Measurements from ENCODE around the gene STXBP4. TPM values are rescaled to one million over a fixed set of nuclear protein-coding genes. Genes with fewer than 3 reads are reported as not detected.

The STXBP4 gene
- total RNA-seq, 1 experiment from 2014 or later = 16.5 TPM

DNA sequence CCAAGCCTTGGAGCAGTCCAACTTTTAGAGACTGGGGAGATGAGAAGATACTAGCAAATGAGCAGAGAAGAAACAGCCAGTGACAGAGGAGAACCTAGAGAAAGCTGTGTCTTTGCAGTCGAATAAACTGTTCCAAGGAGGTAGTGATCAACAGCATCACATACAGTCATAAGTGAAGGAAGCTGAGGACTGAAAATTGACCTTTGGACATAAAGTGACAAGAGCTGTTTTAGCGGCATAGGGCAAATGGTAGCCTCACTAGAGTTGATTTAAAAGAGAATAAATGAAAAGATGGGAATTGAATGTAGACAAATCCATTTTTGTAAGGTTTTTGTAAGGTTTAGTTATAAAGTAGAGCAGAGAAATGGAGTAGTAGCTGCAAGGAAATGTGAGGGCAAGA lies 165.0 kb downstream of the STXBP4 start:
- H2BK5ac ChIP-seq (ENCODE audit: insufficient read length, low read length) = no peak overlapping the region
- TF ChIP-seq, protein P1, sequence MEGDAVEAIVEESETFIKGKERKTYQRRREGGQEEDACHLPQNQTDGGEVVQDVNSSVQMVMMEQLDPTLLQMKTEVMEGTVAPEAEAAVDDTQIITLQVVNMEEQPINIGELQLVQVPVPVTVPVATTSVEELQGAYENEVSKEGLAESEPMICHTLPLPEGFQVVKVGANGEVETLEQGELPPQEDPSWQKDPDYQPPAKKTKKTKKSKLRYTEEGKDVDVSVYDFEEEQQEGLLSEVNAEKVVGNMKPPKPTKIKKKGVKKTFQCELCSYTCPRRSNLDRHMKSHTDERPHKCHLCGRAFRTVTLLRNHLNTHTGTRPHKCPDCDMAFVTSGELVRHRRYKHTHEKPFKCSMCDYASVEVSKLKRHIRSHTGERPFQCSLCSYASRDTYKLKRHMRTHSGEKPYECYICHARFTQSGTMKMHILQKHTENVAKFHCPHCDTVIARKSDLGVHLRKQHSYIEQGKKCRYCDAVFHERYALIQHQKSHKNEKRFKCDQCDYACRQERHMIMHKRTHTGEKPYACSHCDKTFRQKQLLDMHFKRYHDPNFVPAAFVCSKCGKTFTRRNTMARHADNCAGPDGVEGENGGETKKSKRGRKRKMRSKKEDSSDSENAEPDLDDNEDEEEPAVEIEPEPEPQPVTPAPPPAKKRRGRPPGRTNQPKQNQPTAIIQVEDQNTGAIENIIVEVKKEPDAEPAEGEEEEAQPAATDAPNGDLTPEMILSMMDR (conservative IDR thresholded peaks at IDR 0.05) = no peak
- no peak overlapping the region for H3K27ac ChIP-seq (ENCODE audit: insufficient read length, low read depth, low read length)
- no peaks in the 10 kb centered on the region for H3K79me1 ChIP-seq (ENCODE audit: insufficient read depth, low read depth, low read length, poor library complexity, severe bottlenecking)
- H3K9ac ChIP-seq (ENCODE audit: extremely low read depth, insufficient read length, low read length) = no peak overlapping the region
- no peak overlapping the region for H4K91ac ChIP-seq (ENCODE audit: insufficient read length, low read depth, low read length)
- H3K4me1 Mint-ChIP-seq = no peaks in the 10 kb centered on the region
- H3K4me3 Mint-ChIP-seq = no peak overlapping the region
- H3K56ac ChIP-seq (ENCODE audit: insufficient read length, low read depth, low read length) = no peak overlapping the region
- H3K23ac ChIP-seq (ENCODE audit: insufficient read length, low read depth, low read length) = no peak overlapping the region
- H3K14ac ChIP-seq (ENCODE audit: insufficient read depth, low read length) = no peak overlapping the region
- no peak overlapping the region for H2AFZ ChIP-seq (ENCODE audit: low read length)
- H2BK15ac ChIP-seq (ENCODE audit: low read depth, low read length) = no peak overlapping the region
- H3T11ph ChIP-seq (ENCODE audit: low read length) = no peak overlapping the region
- H3K4me1 ChIP-seq (ENCODE audit: insufficient read depth, low read length) = no peaks in the 10 kb centered on the region
- no peak for DNase-seq
- H3K4ac ChIP-seq (ENCODE audit: low read depth, low read length) = no peak overlapping the region
- no peak overlapping the region for H4K8ac ChIP-seq (replicated peaks; ENCODE audit: insufficient read length, low read depth, low read length)
- H2AK5ac ChIP-seq (ENCODE audit: insufficient read length, low read length) = no peak overlapping the region
- no peaks in the 10 kb centered on the region for H3K9me3 Mint-ChIP-seq
- H3K18ac ChIP-seq (ENCODE audit: insufficient read length, low read depth, low read length) = no peak overlapping the region
- no peak overlapping the region for H2BK120ac ChIP-seq (ENCODE audit: low read depth, low read length, poor library complexity, severe bottlenecking)
- no CpG with 5 or more reads among the region's 2 CpGs for WGBS (ENCODE audit: extremely low coverage, insufficient read length, low lambda C conversion rate)
- no peaks in the 10 kb centered on the region for H3K79me2 ChIP-seq (ENCODE audit: insufficient read depth, low read length)
- H4K20me1 ChIP-seq (ENCODE audit: control insufficient read depth, insufficient read depth, insufficient read length) = no peaks in the 10 kb centered on the region
- no peak overlapping the region for H2BK20ac ChIP-seq (ENCODE audit: low read depth, low read length, poor library complexity, severe bottlenecking)
- H3K27ac Mint-ChIP-seq = no peak overlapping the region
- H3K27me3 Mint-ChIP-seq (ENCODE audit: low read depth) = no peaks in the 10 kb centered on the region
- H2BK12ac ChIP-seq (ENCODE audit: insufficient read length, low read depth, low read length) = no peak overlapping the region
- H3K23me2 ChIP-seq (ENCODE audit: insufficient read length, low read depth, low read length, poor library complexity, severe bottlenecking) = no peaks in the 10 kb centered on the region
- H3K27me3 ChIP-seq (ENCODE audit: insufficient read depth, low read length) = no peaks in the 10 kb centered on the region
- no peak overlapping the region for H4K5ac ChIP-seq (ENCODE audit: insufficient read length, low read depth, low read length)
- H3K4me2 ChIP-seq (ENCODE audit: insufficient read depth, insufficient read length, low read length) = no peak overlapping the region
- no peaks in the 10 kb centered on the region for H3K36me3 Mint-ChIP-seq (ENCODE audit: insufficient read depth in 1 of 3, low read depth in 3 of 3)
- no peaks in the 10 kb centered on the region for H3K9me3 ChIP-seq (ENCODE audit: control insufficient read depth, low read depth, low read length)

Measured in H9 (cell line).